HG03378 (cell line): ENCODE data around the gene TEP1.
"Not testable (repeated sequence)": the region's sequence is repeated elsewhere in the genome, so short reads cannot be mapped to it uniquely, and the experiment has no call there.

Experiments used
- ATAC-seq: cut with Tn5 transposase; IDR thresholded peaks from one replicate; pipeline ENCODE4 v1.9.1; 2021; ENCODE audit warnings: mild to moderate bottlenecking, moderate library complexity; ENCODE audit not compliant: unreplicated experiment

TEP1 gene

DNA sequence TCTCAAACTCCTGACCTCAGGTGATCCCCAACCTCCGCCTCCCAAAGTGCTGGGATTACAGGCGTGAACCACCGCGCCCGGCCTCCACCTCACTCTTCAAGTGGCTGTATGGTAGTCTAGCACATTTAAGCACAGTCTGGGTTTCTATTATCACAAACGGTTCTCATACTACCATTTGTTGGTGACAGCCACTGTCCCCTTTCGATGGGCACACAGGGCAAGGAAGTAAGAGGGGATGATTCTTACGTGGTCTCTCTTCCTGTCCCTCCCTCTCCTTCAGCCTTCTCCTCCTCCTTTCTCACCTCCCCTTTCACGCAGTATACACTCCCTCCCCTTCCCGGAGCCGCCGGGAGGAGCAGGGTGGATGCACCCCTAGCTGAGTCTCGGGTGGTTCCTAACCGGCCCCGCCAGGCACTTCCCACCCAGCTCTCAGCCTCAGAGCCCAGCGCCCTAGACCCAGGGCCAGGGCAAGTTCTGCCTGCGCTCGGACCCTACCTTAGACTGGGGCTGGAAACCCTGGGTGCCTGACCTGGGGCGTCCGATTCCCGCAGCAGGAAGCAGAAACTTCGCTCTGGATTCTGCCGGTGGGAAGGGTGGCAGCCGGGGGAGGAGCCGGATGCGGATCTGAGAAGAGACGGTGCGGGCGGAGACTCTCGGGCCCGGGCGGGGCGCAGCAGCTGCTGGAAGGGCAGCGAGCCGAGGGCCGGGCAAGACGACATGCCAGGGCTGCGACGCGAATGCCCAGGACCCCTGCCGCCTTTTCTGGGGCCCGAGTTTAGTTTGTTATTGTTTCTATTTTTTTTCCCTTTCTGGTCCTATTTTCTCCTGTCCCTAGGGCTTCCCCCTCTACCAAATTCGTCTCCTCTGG is at the start of gene TEP1:
TSS of gene TEP1 (minus strand) at position 626 of the 868 bp plus-strand sequence. CDS start 5,062 bp downstream, outside the sequence.
- peak; percentile 36 for ATAC-seq

DNA sequence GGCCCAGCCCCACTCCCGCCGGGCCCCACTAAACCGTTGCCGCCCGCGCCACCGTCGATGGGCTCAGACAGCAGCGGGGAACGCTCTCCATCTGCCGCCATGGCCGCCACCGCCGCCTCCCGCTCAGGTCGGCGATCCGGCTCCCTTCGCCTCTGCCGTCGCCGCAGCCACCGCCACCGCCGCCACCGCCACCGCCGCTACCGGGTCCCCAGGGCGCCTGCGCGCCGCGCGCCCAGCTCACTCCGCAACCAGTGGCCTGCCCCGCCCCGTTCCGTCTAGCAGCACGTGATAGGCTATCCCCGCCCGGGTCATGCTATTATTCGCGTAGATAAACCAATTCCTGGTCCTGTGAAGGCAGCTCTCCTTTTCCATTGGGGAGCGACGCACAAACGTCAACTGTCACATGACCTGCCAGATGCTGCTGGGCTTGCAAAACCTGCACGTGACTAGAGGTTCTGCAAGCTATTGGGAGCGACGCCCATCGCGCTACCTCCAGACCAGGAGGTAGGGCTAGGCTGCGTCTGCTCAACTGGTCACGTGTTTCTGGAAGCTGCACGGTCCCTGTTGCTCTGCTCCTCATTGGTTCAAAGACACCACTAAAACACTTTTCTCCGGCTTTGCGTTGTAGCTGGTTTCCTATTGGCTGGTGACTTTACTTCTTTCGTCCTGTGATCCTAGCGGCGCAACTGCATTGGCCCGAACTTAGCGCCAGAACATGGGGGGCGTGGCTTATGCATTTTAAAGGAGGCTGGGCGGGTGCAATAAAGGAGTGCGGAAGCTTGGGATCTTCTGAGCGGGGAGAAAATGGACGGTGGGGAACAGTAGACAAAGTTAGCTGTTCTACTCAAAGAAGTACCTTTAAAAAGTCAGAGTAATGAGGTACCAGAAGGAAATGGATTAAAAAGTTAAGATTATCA is 48.2 kb upstream of the TEP1 start, which contains the start of gene PIP4P1:
TSS of gene PIP4P1 (minus strand) at position 210 of the 917 bp plus-strand sequence. CDS start at position 101, 109 bp downstream.
- ATAC-seq = peak; percentile 95

DNA sequence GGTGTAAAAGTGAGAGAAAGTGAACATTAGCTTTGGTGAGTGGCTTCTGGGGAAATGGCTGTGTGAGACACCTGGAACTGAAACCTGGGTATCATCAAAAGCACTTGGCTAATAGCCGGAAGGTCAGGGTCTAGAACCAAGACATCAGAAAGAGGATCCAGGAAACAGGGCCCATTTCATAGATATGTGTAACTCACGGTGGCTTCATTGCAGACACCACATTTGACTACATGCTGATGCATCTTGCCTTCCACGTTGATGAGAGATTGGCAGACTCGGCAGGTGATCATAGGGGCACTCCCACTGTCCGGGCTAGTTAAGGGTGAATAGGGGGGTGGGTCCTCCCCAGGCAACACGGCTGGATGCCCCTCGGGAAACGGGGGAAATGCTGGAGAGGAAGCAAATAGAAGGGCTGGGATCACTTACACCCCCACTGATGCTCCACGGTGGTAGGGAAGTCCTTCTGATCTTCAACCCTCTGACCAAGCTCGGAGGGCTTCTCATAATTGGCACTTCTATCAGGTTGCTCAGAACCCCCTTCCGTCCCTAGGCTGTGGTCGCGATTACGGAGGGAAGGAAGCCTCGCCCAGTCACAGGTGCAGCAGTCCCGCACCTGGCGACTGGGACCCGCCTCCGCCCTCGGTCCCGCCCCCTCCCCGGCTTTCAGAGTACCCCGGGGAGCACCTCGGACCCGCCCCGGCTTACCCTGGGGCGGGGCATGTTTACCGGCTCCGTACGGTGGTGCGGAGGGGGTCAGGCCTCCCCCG is 47.3 kb upstream of the TEP1 start:
- ATAC-seq = no peak

DNA sequence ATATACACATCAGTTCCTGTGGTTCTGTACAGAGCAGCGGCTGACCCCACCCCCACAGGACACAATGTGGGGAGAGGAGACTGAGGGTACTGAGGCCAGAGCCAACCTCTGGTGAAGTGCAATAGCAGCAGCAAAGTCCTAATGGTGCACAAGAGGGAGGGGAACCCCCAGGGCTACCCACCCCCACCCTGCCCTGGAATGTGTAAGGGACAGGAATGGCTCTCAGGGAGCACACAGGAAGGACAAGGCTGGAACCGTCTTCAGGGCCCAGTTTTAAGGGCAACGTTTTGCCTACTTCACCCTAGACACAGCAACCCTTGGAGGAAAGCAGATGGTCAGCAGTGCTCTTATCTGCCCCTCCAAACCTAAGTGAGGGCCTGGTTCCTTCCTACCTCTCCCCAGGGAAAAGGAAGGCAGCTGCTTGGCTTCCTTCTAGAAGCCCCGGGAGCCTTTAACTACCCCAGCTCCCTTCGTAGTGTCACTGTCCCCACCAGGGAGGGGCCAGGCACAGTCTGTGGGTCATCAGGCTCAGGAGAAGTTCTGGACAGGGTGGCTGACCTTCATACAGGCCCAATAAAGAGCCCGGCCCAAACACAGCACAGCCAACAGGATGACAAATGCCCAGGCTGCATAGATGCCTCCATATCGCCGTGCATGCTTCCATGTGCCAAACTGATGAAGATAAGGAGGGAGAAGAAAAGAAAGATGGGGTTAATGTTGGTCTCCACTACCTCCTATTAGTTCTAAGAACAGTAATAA is 44.9 kb upstream of the TEP1 start:
- no peak for ATAC-seq

DNA sequence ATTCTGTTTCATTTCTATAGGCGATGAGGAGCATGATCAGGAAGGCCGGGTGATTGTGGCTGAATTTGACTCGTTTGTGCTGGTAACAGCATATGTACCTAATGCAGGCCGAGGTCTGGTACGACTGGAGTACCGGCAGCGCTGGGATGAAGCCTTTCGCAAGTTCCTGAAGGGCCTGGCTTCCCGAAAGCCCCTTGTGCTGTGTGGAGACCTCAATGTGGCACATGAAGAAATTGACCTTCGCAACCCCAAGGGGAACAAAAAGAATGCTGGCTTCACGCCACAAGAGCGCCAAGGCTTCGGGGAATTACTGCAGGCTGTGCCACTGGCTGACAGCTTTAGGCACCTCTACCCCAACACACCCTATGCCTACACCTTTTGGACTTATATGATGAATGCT is 43.7 kb upstream of the TEP1 start:
- no peak for ATAC-seq

DNA sequence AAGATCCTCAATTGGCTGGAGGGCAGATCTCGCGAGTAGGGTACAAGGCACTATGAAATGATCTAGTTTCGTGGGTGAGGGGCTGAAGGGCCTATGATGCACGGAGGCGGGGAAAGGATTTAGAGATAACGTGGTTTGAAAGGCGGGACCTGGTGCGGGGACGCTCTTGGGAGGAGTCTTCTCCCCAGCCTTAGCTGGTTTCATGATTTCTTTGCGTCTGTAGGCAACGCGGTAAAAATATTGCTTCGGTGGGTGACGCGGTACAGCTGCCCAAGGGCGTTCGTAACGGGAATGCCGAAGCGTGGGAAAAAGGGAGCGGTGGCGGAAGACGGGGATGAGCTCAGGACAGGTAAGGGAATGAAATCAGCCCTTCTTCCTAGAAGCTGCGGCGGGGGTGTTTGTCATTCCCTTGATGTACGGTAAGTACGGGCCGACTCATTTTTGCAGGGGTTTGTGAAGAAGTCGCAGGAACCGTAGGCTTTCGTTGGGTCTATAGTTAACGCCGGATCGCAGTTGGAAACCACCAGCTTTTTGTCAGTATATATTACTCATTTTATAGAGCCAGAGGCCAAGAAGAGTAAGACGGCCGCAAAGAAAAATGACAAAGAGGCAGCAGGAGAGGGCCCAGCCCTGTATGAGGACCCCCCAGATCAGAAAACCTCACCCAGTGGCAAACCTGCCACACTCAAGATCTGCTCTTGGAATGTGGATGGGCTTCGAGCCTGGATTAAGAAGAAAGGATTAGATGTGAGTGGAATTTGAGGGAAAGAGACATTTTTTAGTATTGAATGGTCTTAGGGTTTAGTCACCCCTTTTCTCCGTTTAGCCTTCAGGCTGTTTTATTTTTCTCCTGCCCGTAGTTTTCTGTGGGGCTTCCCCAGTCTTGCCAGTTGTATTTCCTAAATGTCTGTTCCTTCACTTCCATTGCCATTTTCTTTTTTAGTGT is 42.3 kb upstream of the TEP1 start:
- ATAC-seq = peak; percentile 38

DNA sequence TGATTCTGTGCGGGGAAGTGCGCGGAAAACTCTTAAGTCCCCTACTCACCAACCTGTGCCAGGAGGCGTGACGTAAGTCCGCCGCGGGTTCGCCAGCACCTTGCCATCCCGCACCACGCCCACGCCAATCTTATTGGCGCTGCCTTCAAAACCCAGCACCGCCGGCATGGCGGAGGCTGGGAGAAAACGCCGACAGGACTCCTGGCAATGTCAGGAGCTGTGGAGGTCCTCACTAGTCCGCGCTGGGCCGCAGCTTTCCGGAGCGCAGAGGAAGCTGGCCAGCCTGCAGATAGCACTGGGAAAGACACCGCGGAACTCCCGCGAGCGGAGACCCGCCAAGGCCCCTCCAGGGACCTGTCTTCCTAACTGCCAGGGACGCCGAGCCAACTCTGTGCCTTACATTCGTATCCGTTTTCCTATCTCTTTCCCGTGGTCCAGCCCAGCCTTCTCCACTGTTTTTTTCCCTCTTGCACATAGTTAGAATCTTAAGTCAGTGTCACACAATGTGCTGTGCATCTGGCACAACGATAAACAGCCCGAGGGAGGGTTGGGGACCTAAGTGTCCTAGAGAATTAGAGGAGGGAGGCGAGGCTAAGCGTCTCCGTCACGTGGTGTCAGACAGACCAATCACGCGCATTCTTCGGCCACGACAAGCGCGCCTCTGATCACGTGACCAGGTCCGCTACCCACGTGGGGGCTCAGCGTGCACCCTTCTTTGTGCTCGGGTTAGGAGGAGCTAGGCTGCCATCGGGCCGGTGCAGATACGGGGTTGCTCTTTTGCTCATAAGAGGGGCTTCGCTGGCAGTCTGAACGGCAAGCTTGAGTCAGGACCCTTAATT is 41.4 kb upstream of the TEP1 start, which contains the start of the genes APEX1 and OSGEP:
TSS of gene APEX1 (plus strand) at position 711 of the 839 bp plus-strand sequence. CDS start 420 bp downstream, outside the sequence.
TSS of gene OSGEP (minus strand) at position 297 of the 839 bp plus-strand sequence. CDS start at position 168, 129 bp downstream.
- ATAC-seq = peak; percentile 78

DNA sequence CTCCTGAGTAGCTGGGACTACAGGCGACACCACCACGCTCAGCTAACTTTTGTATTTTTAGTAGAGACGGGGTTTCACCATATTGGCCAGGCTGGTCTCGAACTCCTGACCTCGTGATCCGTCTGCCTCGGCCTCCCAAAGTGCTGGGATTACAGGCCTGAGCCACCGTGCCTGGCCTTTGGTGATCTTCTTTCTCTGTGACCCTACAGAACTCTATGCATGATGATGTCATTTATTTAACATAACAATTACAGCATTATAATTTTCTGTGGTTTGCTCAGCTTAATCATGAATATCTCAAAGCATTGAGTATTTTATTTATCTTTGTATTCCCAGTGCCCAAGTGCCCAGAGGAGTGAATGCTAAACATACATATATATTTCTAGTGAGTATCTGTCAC is 39.5 kb upstream of the TEP1 start:
- not testable (repeated sequence) for ATAC-seq

DNA sequence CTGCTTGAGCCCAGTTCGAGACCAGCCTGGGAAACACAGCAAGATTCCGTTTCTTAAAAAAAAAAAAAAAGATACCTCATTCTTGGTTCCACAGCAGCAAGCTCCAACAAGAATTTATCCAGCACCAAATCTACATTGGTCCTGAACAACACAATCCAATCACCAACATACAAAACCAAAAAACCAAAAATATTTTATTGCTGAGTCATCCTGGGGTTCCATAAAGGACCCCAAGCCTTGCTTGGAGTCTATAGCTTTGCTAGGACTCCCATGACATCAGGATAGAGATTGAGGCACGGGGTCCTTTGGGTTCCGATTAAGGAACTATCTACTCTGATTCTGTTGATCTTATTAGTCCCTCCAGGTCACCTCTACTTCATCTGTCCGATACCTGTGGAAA is 33.6 kb upstream of the TEP1 start:
- no peak for ATAC-seq

DNA sequence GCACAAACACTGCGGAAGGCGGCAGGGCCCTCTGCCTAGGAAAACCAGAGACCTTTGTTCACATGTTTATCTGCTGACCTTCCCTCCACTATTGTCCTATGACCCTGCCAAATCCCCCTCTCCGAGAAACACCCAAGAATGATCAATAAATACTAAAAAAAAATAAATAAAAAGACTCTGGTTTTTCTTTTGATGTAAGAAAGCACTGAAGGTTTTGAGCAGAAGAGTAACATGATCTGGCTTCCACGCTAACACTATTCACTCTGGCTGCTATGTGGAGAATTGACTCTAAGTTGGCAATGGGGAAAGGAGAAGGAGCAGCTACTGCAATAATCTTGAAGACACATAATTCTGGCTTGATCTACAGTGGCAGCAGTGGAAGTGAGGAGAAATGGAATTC is 30.3 kb upstream of the TEP1 start:
- ATAC-seq = not testable (repeated sequence)

DNA sequence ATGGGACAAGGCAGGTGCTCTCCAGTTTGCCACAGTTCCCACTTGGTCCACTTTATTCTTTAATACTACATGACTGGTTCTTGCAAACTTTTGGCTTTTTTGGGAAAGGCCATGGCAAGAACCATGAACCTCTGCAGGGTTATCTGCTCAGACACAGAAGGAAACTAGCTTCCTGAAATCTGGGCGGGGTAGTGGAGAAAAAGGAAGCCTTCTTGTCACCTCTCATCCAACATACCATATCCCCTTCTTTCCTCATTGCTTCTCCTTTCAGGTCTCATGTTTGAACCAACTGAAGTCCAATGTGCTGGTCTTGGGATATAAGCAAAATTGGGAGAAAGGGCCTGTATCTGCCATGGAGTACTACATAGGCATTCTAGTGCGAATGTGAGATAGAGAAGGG is 28.2 kb upstream of the TEP1 start:
- ATAC-seq = no peak

DNA sequence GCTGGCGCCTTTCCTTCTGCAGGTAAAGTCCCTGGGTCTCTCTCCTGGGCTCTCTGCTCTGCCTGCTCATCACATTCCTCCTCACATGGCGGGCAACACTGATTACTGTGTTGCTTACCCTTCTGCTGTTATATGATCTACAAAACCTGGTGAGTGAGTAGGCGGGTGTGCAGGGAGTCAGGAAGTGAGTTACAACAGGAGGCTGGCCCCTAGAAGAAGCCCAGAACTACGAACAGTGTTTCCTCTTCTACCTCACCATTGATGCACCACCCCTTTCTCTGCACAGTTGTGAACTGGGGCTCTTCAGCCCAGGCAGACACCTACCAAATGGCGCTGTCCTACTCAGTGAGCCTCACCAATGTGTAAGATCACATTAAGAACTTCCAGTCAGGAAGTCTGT is 27.6 kb upstream of the TEP1 start:
- peak; percentile 72 for ATAC-seq

DNA sequence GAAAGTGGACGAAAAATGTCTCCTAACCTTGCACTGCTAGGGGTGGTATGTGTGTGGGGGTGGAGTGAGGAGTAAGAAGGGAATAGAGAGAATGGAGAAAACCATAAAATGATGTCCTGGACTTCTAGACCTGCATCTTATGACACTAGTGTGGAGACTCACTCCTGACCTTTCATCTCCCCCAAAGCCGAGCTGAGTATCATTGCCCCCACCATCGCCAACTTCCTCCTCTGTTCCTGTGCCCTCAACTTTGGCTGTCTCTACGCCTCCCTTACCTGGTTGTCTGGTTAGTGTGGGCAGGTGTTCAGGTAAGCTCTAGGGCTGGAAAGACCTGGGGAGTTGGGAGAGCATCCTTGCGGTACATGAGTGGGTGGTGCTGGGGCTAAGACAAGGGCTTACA is 27.2 kb upstream of the TEP1 start:
- ATAC-seq = no peak

DNA sequence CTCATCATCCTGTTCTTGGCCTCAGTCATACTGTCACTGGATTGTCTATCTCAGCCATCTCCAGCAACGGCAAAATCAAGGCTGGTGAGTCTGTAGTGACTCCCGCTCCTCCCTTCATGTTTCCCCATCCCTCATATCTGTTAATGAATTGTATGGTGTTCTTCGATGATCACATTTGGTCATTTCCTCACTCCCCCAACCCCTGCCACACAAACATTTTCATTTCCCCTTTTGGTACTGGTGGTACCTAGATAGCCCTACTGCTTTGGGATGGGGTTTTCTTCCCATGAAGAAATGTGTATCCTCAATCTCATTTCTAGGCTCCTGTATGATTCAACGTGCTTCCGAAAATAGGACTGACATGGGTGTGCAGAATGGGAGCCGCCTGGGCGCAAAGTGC is 25.4 kb upstream of the TEP1 start:
- no peak for ATAC-seq

DNA sequence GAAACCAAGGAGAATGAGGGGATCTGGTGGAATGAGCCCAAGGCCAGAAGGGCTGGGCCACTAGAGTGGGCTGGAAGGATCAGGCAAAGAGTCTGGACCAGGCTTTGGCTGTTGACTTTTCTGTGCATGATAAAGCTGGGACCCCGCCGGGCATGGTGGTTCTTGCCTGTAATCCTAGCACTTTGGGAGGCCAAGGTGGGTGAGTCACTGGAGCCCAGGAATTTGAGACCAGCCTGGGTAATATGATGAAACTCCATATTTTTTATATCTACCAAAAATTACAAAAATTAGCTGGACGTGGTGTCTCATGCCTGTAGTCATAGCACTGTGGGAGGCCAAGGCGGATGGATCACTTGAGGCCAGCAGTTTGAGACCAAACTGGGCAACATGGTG is 23.1 kb upstream of the TEP1 start:
- no peak for ATAC-seq

DNA sequence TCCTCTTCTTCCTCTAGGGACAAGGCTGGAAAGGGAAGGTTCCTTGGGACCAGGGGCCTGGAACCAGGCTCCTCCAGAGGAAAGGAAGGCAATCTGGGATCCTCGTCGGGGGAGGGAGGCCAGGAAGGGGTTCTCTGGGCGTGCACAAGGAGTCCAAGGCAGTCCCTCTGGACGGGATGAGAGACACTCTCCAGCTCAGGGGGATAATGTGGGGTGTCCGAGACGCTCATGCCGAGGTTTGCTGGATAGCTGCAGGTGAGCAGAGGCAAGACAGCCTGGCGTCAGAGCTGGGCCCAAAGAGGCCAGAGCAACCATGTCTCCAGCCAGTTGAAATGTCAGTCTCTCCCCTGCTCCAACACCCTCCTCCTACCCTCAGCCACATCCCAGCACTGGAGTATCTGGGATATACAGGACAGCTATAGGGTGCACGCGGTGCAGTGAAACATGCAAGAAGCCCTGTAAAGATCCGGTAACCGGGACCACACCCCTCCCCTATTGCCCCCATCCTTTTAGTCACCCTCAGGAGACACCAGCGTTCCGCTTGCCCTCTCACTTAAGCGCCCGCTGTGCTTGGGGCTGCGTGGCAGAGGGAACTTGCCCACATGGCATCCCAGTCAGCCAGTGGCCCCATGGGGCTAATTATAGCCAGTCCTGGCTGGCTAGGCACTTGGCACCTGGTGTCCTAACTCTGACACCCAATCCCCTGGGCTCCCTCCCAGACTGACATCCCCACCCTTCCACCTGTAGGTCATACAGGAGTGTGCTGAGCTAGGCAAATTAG is 22.5 kb upstream of the TEP1 start, which contains the start of gene KLHL33:
TSS of gene KLHL33 (minus strand) at position 585 of the 781 bp plus-strand sequence. CDS start at position 230, 355 bp downstream.
- ATAC-seq = no peak
